K562 (cell line): Measurements from ENCODE around the gene CCDC15. TPM values are rescaled to one million over a fixed set of nuclear protein-coding genes. Genes with fewer than 3 reads are reported as not detected.

Source experiments
- FOXP1 ChIP-seq: sonication (generic); formaldehyde crosslinking; IDR thresholded peaks from 2 replicates; pipeline ENCODE4 v1.8.0; 2022; ENCODE audit warnings: mild to moderate bottlenecking, missing genetic modification reagents
- SRSF3 ChIP-seq: fragments of 200-400 bp; formaldehyde crosslinking; IDR thresholded peaks from 2 replicates; pipeline ENCODE4 v1.6.1; 2016; ENCODE audit warnings: mild to moderate bottlenecking, low read length, moderate library complexity; ENCODE audit not compliant: insufficient read depth
- TRIM25 ChIP-seq: fragments of 450-650 bp; IDR thresholded peaks from 2 replicates; pipeline ENCODE4 v1.7.0; 2016; ENCODE audit warnings: borderline replicate concordance
- ZBED1 ChIP-seq: IDR thresholded peaks from 2 replicates; pipeline ENCODE4 v1.6.1; 2014
- ZNF318 ChIP-seq, 2 experiments: fragments of 450-650 bp; IDR thresholded peaks; 2 replicates each; pipeline ENCODE4 v1.6.1; 2016; ENCODE audit warnings: mild to moderate bottlenecking in 2 of 2, borderline replicate concordance in 1 of 2, low read depth in 1 of 2, moderate library complexity in 1 of 2
- polyA plus RNA-seq, 8 experiments: library from polyadenylated mRNA; depleted of rRNA in 4 of 8; stranded (reverse) in 5 of 8; unstranded in 3 of 8; fragments of >200 nt; fragmentation: Nextera tagmentation in 2 of 8; fragmentation: Illumina TruSeq in 1 of 8; extraction: Ambion mirVana in 2 of 8; extraction: Trizol in 1 of 8; gene quantifications; 2 replicates each; pipeline versions ENCODE4 v1.2.1 to v1.2.3, GENCODE V29; 2011 to 2014; ENCODE audit warnings: inconsistent platforms in 1 of 8, missing spikeins in 1 of 8
- total RNA-seq, 7 experiments: library from RNA; depleted of rRNA in 6 of 7; stranded (reverse); fragments of >200 nt in 6 of 7; fragmentation: Illumina TruSeq in 2 of 7; extraction: Trizol in 2 of 7; gene quantifications; 2 replicates each; pipeline versions ENCODE4 v1.2.1 to v1.2.3, GENCODE V29; 2011 to 2021; ENCODE audit warnings: low replicate concordance in 1 of 7
- TF ChIP-seq, protein P1 (sequence below): fragments of 250-450 bp; sonication (Bioruptor Pico); IDR thresholded peaks from 2 replicates; pipeline ENCODE4 v1.4.0; 2020; ENCODE audit warnings: mild to moderate bottlenecking, moderate library complexity
- TF ChIP-seq, protein P2 (sequence below): sonication (generic); formaldehyde crosslinking; IDR thresholded peaks from 2 replicates; pipeline ENCODE4 v1.8.0; 2023; ENCODE audit warnings: missing genetic modification reagents, mild to moderate bottlenecking, borderline replicate concordance

The CCDC15 gene
- total and polyA plus RNA-seq, 9 of the 15 experiments (the other 6 are each of a cell fraction or from before 2014, with no cell fraction given): 1.9 to 9.2 (median 3.9) TPM

GRCh38 chr11:125074511-125075241 lies 120.7 kb downstream of the CCDC15 start (continued):
- no peak for TF ChIP-seq SRSF3
- TF ChIP-seq TRIM25: no peak
- TF ChIP-seq, protein P1, sequence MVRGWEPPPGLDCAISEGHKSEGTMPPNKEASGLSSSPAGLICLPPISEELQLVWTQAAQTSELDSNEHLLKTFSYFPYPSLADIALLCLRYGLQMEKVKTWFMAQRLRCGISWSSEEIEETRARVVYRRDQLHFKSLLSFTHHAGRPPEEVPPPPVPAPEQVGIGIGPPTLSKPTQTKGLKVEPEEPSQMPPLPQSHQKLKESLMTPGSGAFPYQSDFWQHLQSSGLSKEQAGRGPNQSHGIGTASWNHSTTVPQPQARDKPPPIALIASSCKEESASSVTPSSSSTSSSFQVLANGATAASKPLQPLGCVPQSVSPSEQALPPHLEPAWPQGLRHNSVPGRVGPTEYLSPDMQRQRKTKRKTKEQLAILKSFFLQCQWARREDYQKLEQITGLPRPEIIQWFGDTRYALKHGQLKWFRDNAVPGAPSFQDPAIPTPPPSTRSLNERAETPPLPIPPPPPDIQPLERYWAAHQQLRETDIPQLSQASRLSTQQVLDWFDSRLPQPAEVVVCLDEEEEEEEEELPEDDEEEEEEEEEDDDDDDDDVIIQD: no peak
- TF ChIP-seq ZBED1: no peak
- TF ChIP-seq FOXP1 (CRISPR knock-in tag): no peak
- no peak for TF ChIP-seq ZNF318 (IDR thresholded peaks at IDR 0.05; ENCODE audit: borderline replicate concordance in 1 of 2, low read depth in 1 of 2)
- TF ChIP-seq, protein P2, sequence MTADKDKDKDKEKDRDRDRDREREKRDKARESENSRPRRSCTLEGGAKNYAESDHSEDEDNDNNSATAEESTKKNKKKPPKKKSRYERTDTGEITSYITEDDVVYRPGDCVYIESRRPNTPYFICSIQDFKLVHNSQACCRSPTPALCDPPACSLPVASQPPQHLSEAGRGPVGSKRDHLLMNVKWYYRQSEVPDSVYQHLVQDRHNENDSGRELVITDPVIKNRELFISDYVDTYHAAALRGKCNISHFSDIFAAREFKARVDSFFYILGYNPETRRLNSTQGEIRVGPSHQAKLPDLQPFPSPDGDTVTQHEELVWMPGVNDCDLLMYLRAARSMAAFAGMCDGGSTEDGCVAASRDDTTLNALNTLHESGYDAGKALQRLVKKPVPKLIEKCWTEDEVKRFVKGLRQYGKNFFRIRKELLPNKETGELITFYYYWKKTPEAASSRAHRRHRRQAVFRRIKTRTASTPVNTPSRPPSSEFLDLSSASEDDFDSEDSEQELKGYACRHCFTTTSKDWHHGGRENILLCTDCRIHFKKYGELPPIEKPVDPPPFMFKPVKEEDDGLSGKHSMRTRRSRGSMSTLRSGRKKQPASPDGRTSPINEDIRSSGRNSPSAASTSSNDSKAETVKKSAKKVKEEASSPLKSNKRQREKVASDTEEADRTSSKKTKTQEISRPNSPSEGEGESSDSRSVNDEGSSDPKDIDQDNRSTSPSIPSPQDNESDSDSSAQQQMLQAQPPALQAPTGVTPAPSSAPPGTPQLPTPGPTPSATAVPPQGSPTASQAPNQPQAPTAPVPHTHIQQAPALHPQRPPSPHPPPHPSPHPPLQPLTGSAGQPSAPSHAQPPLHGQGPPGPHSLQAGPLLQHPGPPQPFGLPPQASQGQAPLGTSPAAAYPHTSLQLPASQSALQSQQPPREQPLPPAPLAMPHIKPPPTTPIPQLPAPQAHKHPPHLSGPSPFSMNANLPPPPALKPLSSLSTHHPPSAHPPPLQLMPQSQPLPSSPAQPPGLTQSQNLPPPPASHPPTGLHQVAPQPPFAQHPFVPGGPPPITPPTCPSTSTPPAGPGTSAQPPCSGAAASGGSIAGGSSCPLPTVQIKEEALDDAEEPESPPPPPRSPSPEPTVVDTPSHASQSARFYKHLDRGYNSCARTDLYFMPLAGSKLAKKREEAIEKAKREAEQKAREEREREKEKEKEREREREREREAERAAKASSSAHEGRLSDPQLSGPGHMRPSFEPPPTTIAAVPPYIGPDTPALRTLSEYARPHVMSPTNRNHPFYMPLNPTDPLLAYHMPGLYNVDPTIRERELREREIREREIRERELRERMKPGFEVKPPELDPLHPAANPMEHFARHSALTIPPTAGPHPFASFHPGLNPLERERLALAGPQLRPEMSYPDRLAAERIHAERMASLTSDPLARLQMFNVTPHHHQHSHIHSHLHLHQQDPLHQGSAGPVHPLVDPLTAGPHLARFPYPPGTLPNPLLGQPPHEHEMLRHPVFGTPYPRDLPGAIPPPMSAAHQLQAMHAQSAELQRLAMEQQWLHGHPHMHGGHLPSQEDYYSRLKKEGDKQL (CRISPR knock-in tag): no peak
